OCI-LY7 (cell line): ENCODE measurements around the gene GNMT.

Source experiments
- CTCF ChIP-seq: fragments of 200-600 bp; sonication (generic); conservative IDR thresholded peaks from 2 replicates; pipeline ENCODE4 v1.5.1; 2014; ENCODE audit warnings: mild to moderate bottlenecking, antibody characterized with exemption, low read length, moderate library complexity, mixed read lengths
- EZH2phosphoT487 ChIP-seq: fragments of 200-600 bp; sonication (generic); IDR thresholded peaks from 2 replicates; pipeline ENCODE4 v1.6.1; 2018; ENCODE audit warnings: low read depth, borderline replicate concordance, mild to moderate bottlenecking, mixed run types, antibody characterized with exemption, low read length, moderate library complexity, mixed read lengths

- TF ChIP-seq CTCF (no peak), EZH2phosphoT487 (no peak)
Measured at GRCh38 chr6:42962502-42963178, 2.1 kb downstream of the GNMT start.
